ENCODE measurements around the gene SRSF3. TPM values are rescaled to one million over a fixed set of nuclear protein-coding genes. Genes with fewer than 3 reads are reported as not detected.
A peak's percentile ranks its signal among the peaks of the same experiment; 100 is the strongest.
"Not testable (repeated sequence)": the region's sequence is repeated elsewhere in the genome, so short reads cannot be mapped to it uniquely, and the experiment has no call there.

SRSF3 gene
- total RNA-seq, 1 donor from 2014 or later, result 288 TPM

- Mint-ChIP-seq H3K4me1 (ENCODE audit: low read depth, unreplicated experiment) (no peaks in the 10 kb centered on the region), H3K27ac (ENCODE audit: unreplicated experiment) (no peak overlapping the region)
- no peak for TF ChIP-seq CTCF (IDR thresholded peaks at IDR 0.05; ENCODE audit: partially characterized antibody, unreplicated experiment)
Observed at GRCh38 chr6:36586606-36587005, 7.6 kb upstream of the SRSF3 start.

GRCh38 chr6:36589025-36589400 lies 5.1 kb upstream of the SRSF3 start:
- not testable (repeated sequence) for H3K27ac Mint-ChIP-seq (ENCODE audit: unreplicated experiment); H3K4me1 Mint-ChIP-seq (ENCODE audit: low read depth, unreplicated experiment); DNase-seq; H3K36me3 Mint-ChIP-seq (ENCODE audit: unreplicated experiment); H3K27me3 Mint-ChIP-seq (ENCODE audit: unreplicated experiment); H3K4me3 Mint-ChIP-seq (ENCODE audit: unreplicated experiment)
- peaks cover 11% of the 10 kb centered on the region for H3K9me3 Mint-ChIP-seq (ENCODE audit: unreplicated experiment)

More at GRCh38 chr6:36586606-36587005, 7.6 kb upstream of the SRSF3 start:
- peaks cover 8% of the 10 kb centered on the region for H3K9me3 Mint-ChIP-seq (ENCODE audit: unreplicated experiment)
- H3K4me3 Mint-ChIP-seq (ENCODE audit: unreplicated experiment), result no peak overlapping the region
- no peak for DNase-seq
- no peaks in the 10 kb centered on the region for H3K36me3 Mint-ChIP-seq (ENCODE audit: unreplicated experiment)
- H3K27me3 Mint-ChIP-seq (ENCODE audit: unreplicated experiment), result no peaks in the 10 kb centered on the region

GRCh38 chr6:36590237-36590636 lies 3.9 kb upstream of the SRSF3 start:
- TF ChIP-seq CTCF (IDR thresholded peaks at IDR 0.05; ENCODE audit: partially characterized antibody, unreplicated experiment), result no peak
- DNase-seq, result no peak
- Mint-ChIP-seq H3K27me3 (ENCODE audit: unreplicated experiment) (peaks cover 10% of the 10 kb centered on the region), H3K27ac (ENCODE audit: unreplicated experiment) (no peak overlapping the region), H3K36me3 (ENCODE audit: unreplicated experiment) (peaks cover 9% of the 10 kb centered on the region), H3K9me3 (ENCODE audit: unreplicated experiment) (peaks cover 21% of the 10 kb centered on the region), H3K4me1 (ENCODE audit: low read depth, unreplicated experiment) (no peaks in the 10 kb centered on the region), H3K4me3 (ENCODE audit: unreplicated experiment) (no peak overlapping the region)

GRCh38 chr6:36592221-36592655 lies 1.9 kb upstream of the SRSF3 start:
- no peak for TF ChIP-seq CTCF (IDR thresholded peaks at IDR 0.05; ENCODE audit: partially characterized antibody, unreplicated experiment)
- H3K27me3 Mint-ChIP-seq (ENCODE audit: unreplicated experiment), result peaks cover 13% of the 10 kb centered on the region
- H3K9me3 Mint-ChIP-seq (ENCODE audit: unreplicated experiment), result peaks cover 28% of the 10 kb centered on the region
- no peak for DNase-seq
- peak overlapping the region; percentile 60 for H3K4me3 Mint-ChIP-seq (ENCODE audit: unreplicated experiment)
- H3K4me1 Mint-ChIP-seq (ENCODE audit: low read depth, unreplicated experiment), result peaks cover 2% of the 10 kb centered on the region
- H3K27ac Mint-ChIP-seq (ENCODE audit: unreplicated experiment), result no peak overlapping the region
- peaks cover 13% of the 10 kb centered on the region for H3K36me3 Mint-ChIP-seq (ENCODE audit: unreplicated experiment)

GRCh38 chr6:36593569-36594028 lies 563 bp upstream of the SRSF3 start:
- peaks cover 14% of the 10 kb centered on the region for H3K36me3 Mint-ChIP-seq (ENCODE audit: unreplicated experiment)
- H3K27ac Mint-ChIP-seq (ENCODE audit: unreplicated experiment), result peak overlapping the region; percentile 100
- peaks cover 28% of the 10 kb centered on the region for H3K9me3 Mint-ChIP-seq (ENCODE audit: unreplicated experiment)
- DNase-seq, result peak; percentile 53
- TF ChIP-seq CTCF (IDR thresholded peaks at IDR 0.05; ENCODE audit: partially characterized antibody, unreplicated experiment), result no peak
- peak overlapping the region; percentile 100 for H3K4me3 Mint-ChIP-seq (ENCODE audit: unreplicated experiment)
- H3K27me3 Mint-ChIP-seq (ENCODE audit: unreplicated experiment), result peaks cover 13% of the 10 kb centered on the region
- peaks cover 10% of the 10 kb centered on the region for H3K4me1 Mint-ChIP-seq (ENCODE audit: low read depth, unreplicated experiment)

Data from glutamatergic neuron (in vitro differentiated cells).